GM13976 (cell line): ENCODE results near the gene FUT4.

Experiments used
- DNase-seq: peaks from one replicate; pipeline ENCODE4 v3.0.0; 2012; ENCODE audit warnings: low spot score
- in situ Hi-C: fragments of 300-500 bp; cut with MboI; formaldehyde crosslinking; loops from one replicate; pipeline ENCODE4 v1.12.0; 2022; ENCODE audit warnings: low sequenced_read_pairs, mixed read lengths, inconsistent platforms; ENCODE audit not compliant: unreplicated experiment
- TF ChIP-seq, protein P1 (sequence below): IDR thresholded peaks from 2 replicates; pipeline ENCODE4 v1.5.1; 2012; ENCODE audit warnings: borderline replicate concordance, mild to moderate bottlenecking; ENCODE audit not compliant: insufficient read depth; ENCODE audit errors: extremely low read depth, missing control alignments, control extremely low read depth

FUT4 gene

GRCh38 chr11:94521684-94522083, 22.0 kb upstream of the FUT4 start:
- in situ Hi-C loops: loop anchor here (5.0 to 25.0 kb wide), 2 partner anchors 81 to 609 kb away; no protein-coding TSS in a partner anchor
- TF ChIP-seq, protein P1, sequence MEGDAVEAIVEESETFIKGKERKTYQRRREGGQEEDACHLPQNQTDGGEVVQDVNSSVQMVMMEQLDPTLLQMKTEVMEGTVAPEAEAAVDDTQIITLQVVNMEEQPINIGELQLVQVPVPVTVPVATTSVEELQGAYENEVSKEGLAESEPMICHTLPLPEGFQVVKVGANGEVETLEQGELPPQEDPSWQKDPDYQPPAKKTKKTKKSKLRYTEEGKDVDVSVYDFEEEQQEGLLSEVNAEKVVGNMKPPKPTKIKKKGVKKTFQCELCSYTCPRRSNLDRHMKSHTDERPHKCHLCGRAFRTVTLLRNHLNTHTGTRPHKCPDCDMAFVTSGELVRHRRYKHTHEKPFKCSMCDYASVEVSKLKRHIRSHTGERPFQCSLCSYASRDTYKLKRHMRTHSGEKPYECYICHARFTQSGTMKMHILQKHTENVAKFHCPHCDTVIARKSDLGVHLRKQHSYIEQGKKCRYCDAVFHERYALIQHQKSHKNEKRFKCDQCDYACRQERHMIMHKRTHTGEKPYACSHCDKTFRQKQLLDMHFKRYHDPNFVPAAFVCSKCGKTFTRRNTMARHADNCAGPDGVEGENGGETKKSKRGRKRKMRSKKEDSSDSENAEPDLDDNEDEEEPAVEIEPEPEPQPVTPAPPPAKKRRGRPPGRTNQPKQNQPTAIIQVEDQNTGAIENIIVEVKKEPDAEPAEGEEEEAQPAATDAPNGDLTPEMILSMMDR: no peak
- no peak for DNase-seq

GRCh38 chr11:94524341-94524740, 19.4 kb upstream of the FUT4 start:
- DNase-seq: no peak
- TF ChIP-seq, protein P1: no peak
- in situ Hi-C loops: loop anchor here (5.0 to 25.0 kb wide), 2 partner anchors 78 to 612 kb away; no protein-coding TSS in a partner anchor

GRCh38 chr11:94525546-94526324, 18.0 kb upstream of the FUT4 start:
- in situ Hi-C loops: no loop called here
- no peak for DNase-seq
- TF ChIP-seq, protein P1: no peak

GRCh38 chr11:94526645-94527438, 16.9 kb upstream of the FUT4 start:
- TF ChIP-seq, protein P1: no peak
- DNase-seq: no peak
- in situ Hi-C loops: no loop called here

- no peak for DNase-seq
- TF ChIP-seq, protein P1: no peak
- in situ Hi-C loops: no loop called here
These were observed 15.2 kb upstream of the FUT4 start for GRCh38 chr11:94528551-94528950.

- DNase-seq: no peak
- TF ChIP-seq, protein P1: no peak
- in situ Hi-C loops: no loop called here
These were observed 11.5 kb upstream of the FUT4 start for GRCh38 chr11:94532211-94532610.
